Left lung (tissue), 10 donors: ENCODE data around the gene ABHD6. TPM values are rescaled to one million over a fixed set of nuclear protein-coding genes. Genes with fewer than 3 reads are reported as not detected.
A peak's percentile ranks its signal among the peaks of the same experiment; 100 is the strongest.

Experiments
- ATAC-seq: fragments of 200-7000 bp; cut with Tn5 transposase; one replicate; pipeline ENCODE4 v1.9.1; 2020; ENCODE audit warnings: moderate library complexity
- DNase-seq, 4 donors: peaks; one replicate each; pipeline ENCODE4 v3.0.0-alpha.2; 2013 to 2020
- H3K27ac ChIP-seq, 2 donors: fragments of 200-600 bp; sonication (generic) in 1 of 2; one replicate each; pipeline versions ENCODE4 v1.5.0 to v1.8.0; 2020 to 2021
- H3K27me3 ChIP-seq, 2 donors: fragments of 200-600 bp; sonication (generic) in 1 of 2; one replicate each; pipeline versions ENCODE4 v1.5.0 to v1.8.0; 2020 to 2021
- H3K36me3 ChIP-seq, 2 donors: fragments of 200-600 bp; sonication (generic) in 1 of 2; one replicate each; pipeline versions ENCODE4 v1.5.0 to v1.8.0; 2020 to 2021
- H3K4me1 ChIP-seq, 2 donors: fragments of 200-600 bp; one replicate each; pipeline ENCODE4 v1.8.0; 2021
- H3K4me3 ChIP-seq, 2 donors: fragments of 200-600 bp; sonication (generic) in 1 of 2; one replicate each; pipeline versions ENCODE4 v1.5.0 to v1.8.0; 2020 to 2021; ENCODE audit warnings: mild to moderate bottlenecking in 1 of 2
- H3K9me3 ChIP-seq, 2 donors: fragments of 200-600 bp; sonication (generic) in 1 of 2; one replicate each; pipeline versions ENCODE4 v1.5.0 to v1.8.0; 2020 to 2021
- intact Hi-C, 2 donors: fragments of 100-400 bp; cut with DNase I; formaldehyde crosslinking; loops; one replicate each; pipeline versions ENCODE4 v1.11.2 to v1.14.2; 2022
- polyA plus RNA-seq, 6 donors: library from polyadenylated mRNA; unstranded; fragments of 120-200 nt; gene quantifications; one replicate each; pipeline ENCODE4 v1.2.1, GENCODE V29; 2013; ENCODE audit not compliant: insufficient read length in 6 of 6
- total RNA-seq, 2 donors: library from RNA; stranded (reverse); fragmentation: NEBNext Ultra II Directional; extraction: Animal tissue kit (Norgen Biotek cat#: 25700); gene quantifications; one replicate each; pipeline ENCODE4 v1.2.1, GENCODE V29; 2021
- TF ChIP-seq, protein P1 (sequence below), 2 donors: fragments of 200-600 bp; sonication (generic) in 1 of 2; IDR thresholded peaks; one replicate each; pipeline versions ENCODE4 v1.5.0 to v1.8.0; 2021; ENCODE audit warnings: antibody characterized with exemption in 2 of 2
- donor health status: DM: no; HTN: yes; CAD: no.
- donor health status: DM: no; HTN: no; CAD: no.

The ABHD6 gene
- total and polyA plus RNA-seq, 8 donors: 4.8 to 12.7 (median 8.2) TPM

- intact Hi-C loops: no loop called here
- TF ChIP-seq, protein P1, sequence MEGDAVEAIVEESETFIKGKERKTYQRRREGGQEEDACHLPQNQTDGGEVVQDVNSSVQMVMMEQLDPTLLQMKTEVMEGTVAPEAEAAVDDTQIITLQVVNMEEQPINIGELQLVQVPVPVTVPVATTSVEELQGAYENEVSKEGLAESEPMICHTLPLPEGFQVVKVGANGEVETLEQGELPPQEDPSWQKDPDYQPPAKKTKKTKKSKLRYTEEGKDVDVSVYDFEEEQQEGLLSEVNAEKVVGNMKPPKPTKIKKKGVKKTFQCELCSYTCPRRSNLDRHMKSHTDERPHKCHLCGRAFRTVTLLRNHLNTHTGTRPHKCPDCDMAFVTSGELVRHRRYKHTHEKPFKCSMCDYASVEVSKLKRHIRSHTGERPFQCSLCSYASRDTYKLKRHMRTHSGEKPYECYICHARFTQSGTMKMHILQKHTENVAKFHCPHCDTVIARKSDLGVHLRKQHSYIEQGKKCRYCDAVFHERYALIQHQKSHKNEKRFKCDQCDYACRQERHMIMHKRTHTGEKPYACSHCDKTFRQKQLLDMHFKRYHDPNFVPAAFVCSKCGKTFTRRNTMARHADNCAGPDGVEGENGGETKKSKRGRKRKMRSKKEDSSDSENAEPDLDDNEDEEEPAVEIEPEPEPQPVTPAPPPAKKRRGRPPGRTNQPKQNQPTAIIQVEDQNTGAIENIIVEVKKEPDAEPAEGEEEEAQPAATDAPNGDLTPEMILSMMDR (IDR thresholded peaks at IDR 0.05): no peak
- no peaks in the 10 kb centered on the region for H3K9me3 ChIP-seq
- H3K4me1 ChIP-seq: peaks cover 0 to 6% of the 10 kb centered on the region in 2 donors
- no peaks in the 10 kb centered on the region for H3K27me3 ChIP-seq
- DNase-seq (no peak), ATAC-seq (no peak)
- no peak overlapping the region for H3K4me3 ChIP-seq
- no peaks in the 10 kb centered on the region for H3K36me3 ChIP-seq
- H3K27ac ChIP-seq: peak overlapping the region in 1 of 2 donors; percentile 39
These were observed 47.3 kb upstream of the ABHD6 start for GRCh38 chr3:58190291-58190690.

DNA sequence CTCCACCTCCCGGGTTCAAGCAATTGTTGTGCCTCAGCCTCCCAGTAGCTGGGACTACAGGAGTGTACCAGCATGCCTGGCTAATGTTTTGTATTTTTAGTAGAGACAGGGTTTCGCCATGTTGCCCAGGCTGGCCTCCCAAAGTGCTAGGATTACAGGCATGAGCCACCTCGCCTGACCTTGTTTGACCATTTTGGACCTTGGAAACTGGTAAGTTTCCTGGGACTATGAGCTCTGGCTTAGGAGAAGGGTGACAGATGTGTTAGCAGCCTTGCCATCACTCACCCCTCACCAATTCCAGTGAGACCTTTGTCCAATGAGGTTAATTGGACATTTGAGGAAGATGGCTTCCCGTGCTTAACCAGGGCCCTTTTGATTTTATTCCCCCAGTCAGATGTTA, 46.7 kb upstream of the ABHD6 start:
- TF ChIP-seq, protein P1 (IDR thresholded peaks at IDR 0.05): no peak
- Histone ChIP-seq H3K4me1 (peaks cover 0 to 6% of the 10 kb centered on the region in 2 donors), H3K36me3 (no peaks in the 10 kb centered on the region), H3K4me3 (no peak overlapping the region), H3K9me3 (no peaks in the 10 kb centered on the region), H3K27me3 (no peaks in the 10 kb centered on the region), H3K27ac (no peak overlapping the region)
- DNase-seq (no peak), ATAC-seq (no peak)
- intact Hi-C loops: no loop called here

GRCh38 chr3:58191361-58191991, 46.1 kb upstream of the ABHD6 start:
- Histone ChIP-seq H3K4me1 (peaks cover 0 to 6% of the 10 kb centered on the region in 2 donors), H3K9me3 (no peaks in the 10 kb centered on the region), H3K27ac (no peak overlapping the region), H3K36me3 (no peaks in the 10 kb centered on the region), H3K27me3 (no peaks in the 10 kb centered on the region), H3K4me3 (no peak overlapping the region)
- TF ChIP-seq, protein P1 (IDR thresholded peaks at IDR 0.05): no peak
- no peak for ATAC-seq
- DNase-seq: no peak
- intact Hi-C loops: no loop called here

DNA sequence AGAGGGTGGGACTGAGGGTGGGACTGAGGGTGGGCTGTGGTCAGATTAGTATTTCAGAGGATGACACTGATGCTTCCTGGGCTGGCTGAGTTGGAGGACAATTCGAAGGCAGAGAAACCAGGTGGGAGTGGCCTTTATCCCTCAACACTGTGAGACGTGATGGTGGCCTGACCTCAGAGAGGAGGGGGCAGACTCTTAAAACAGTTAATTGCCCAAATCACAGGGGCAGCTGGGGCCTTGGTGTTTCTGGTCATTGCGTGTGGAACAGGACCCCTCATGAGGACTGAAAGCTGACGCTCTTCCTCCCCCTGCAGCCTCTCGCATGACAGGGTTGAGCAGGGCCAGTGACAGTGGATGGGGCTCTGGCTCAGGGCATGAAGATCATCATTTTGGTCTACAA, 45.5 kb upstream of the ABHD6 start:
- Histone ChIP-seq H3K27ac (no peak overlapping the region), H3K27me3 (no peaks in the 10 kb centered on the region), H3K9me3 (no peaks in the 10 kb centered on the region), H3K4me3 (no peak overlapping the region), H3K36me3 (no peaks in the 10 kb centered on the region), H3K4me1 (peaks cover 0 to 6% of the 10 kb centered on the region in 2 donors)
- ATAC-seq: no peak
- DNase-seq: no peak
- TF ChIP-seq, protein P1 (IDR thresholded peaks at IDR 0.05): no peak
- intact Hi-C loops: no loop called here

DNA sequence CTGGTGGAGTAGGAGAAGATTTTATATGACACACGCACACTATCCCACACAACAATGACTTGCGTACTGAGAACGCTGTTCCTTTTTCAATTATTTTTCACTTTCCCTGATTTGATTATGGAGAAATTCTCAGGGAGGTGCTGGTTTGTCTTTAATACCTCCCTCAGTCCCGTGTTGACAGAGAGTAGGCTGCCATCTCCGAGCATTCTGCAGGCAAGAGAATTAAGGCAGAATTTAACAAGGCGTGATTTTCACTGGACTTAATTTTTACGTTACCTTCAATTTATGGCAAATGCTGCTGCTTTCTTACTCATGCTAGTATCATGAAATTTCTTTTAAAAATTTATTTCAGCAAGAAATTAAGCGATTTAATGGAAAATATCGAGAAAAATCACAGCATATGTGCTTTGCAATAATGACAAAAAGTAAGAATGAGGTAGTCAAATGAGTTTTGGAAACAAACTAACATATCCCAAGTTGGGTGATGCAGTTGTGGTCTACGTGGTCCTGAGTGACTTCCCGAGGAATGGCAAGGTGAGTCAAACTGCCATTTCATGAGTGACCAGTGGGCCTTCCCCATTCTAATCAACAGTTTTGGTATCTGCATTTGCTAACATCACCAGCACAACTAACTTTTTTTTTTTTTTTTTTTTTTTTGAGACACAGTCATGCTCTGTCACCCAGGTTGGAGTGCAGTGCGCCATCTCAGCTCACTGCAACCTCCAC, 43.7 kb upstream of the ABHD6 start:
- H3K36me3 ChIP-seq: no peaks in the 10 kb centered on the region
- intact Hi-C loops: no loop called here
- peaks cover 0 to under 1% of the 10 kb centered on the region in 2 donors for H3K4me1 ChIP-seq
- H3K27ac ChIP-seq: no peak overlapping the region
- H3K27me3 ChIP-seq: no peaks in the 10 kb centered on the region
- ATAC-seq (no peak), DNase-seq (no peak)
- H3K9me3 ChIP-seq: no peaks in the 10 kb centered on the region
- TF ChIP-seq, protein P1 (IDR thresholded peaks at IDR 0.05): no peak
- H3K4me3 ChIP-seq: no peak overlapping the region
